Colonic mucosa (tissue), 4 donors: ENCODE measurements around the gene MTMR2. TPM values are rescaled to one million over a fixed set of nuclear protein-coding genes. Genes with fewer than 3 reads are reported as not detected.
A peak's percentile ranks its signal among the peaks of the same experiment; 100 is the strongest.

ENCODE experiments used
- DNase-seq: peaks from one replicate; pipeline ENCODE4 v3.0.0-alpha.2; 2020
- H3K27ac ChIP-seq: fragments of 200-600 bp; one replicate; pipeline ENCODE4 v1.8.0; 2021
- H3K27me3 ChIP-seq: fragments of 200-600 bp; one replicate; pipeline ENCODE4 v1.8.0; 2021
- H3K36me3 ChIP-seq: fragments of 200-600 bp; one replicate; pipeline ENCODE4 v1.8.0; 2021
- H3K4me1 ChIP-seq: fragments of 200-600 bp; one replicate; pipeline ENCODE4 v1.8.0; 2021; ENCODE audit warnings: mild to moderate bottlenecking
- H3K4me3 ChIP-seq: fragments of 200-600 bp; one replicate; pipeline ENCODE4 v1.8.0; 2021
- H3K9ac ChIP-seq, 2 donors: one replicate each; pipeline ENCODE4 v1.7.0; 2013; ENCODE audit warnings: control low read depth in 2 of 2, low read depth in 2 of 2, low read length in 2 of 2
- H3K9me3 ChIP-seq: fragments of 200-600 bp; one replicate; pipeline ENCODE4 v1.8.0; 2021
- CTCF ChIP-seq: fragments of 200-600 bp; IDR thresholded peaks from one replicate; pipeline ENCODE4 v1.8.0; 2022; ENCODE audit warnings: antibody characterized with exemption, mild to moderate bottlenecking
- intact Hi-C: fragments of 100-400 bp; cut with DNase I; formaldehyde crosslinking; loops from one replicate; pipeline ENCODE4 v1.14.1; 2022
- total RNA-seq, 2 donors: library from RNA; stranded (reverse); fragmentation: NEBNext Ultra II Directional in 1 of 2; extraction: Animal tissue kit (Norgen Biotek cat#: 25700) in 1 of 2; gene quantifications; one replicate each; pipeline ENCODE4 v1.2.1, GENCODE V29; 2021
- donor health status: healthy.
- donor health status: DM: no; HTN: no; CAD: no.
- donor health status: DM: no; HTN: no; CAD: no.

The MTMR2 gene
- total RNA-seq, 2 donors from 2014 or later: 29.3 to 34.3 TPM

DNA sequence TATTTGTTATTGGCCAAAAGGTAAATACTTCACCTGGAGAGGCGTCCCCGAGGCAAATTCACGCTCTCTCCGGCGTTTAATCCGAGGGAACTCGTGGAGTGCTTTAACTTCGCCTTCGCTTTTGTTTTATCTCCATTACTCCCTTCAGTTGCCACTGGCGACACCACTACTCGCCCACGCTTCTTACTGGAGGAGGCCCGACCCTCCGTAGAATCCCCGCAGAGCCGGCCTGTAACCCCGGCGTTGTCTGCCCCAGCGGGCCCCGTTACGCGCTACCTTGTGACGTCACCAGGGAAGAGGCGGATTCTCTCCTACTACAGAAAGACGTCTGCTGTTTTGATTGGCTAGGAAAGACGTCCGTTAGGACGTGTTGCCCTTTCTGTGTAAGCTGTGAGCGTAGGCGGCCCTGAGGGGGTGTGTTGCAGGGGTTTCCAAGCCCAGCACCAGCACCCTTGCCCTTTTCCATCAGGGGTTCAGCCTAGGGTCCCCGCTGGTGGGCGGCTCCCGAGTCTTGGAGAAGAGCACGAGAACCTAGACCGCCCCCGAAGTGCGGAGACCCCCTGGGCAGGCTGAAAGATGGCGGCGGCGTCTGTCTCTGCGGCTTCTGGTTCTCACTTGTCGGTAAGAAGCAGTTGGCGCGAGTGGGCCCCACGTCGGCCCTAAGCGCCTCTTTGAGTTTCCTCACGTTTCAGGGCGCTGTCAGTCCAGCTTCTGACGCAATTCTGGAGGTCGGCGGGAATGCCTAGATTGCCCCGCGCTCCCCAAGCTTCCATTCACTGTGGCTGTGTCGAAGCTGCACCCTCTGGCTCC lies 133.6 kb downstream of the MTMR2 start, which contains the start of gene CEP57:
TSS of gene CEP57 (plus strand) at position 376 of the 810 bp plus-strand sequence. CDS start at position 577, 201 bp downstream.
- peak within 1 kb of the TSS; percentile 91 for H3K4me3 ChIP-seq
- no peaks in the 10 kb centered on the region for H3K9me3 ChIP-seq
- no peaks in the 10 kb centered on the region for H3K36me3 ChIP-seq
- no peak for TF ChIP-seq CTCF
- intact Hi-C loops: no loop called here
- H3K4me1 ChIP-seq: no peaks in the 10 kb centered on the region
- H3K9ac ChIP-seq: peak within 1 kb of the TSS; percentile 84 to 86
- no peaks in the 10 kb centered on the region for H3K27me3 ChIP-seq
- H3K27ac ChIP-seq: peak within 1 kb of the TSS; percentile 96
- peak; percentile 98 for DNase-seq

GRCh38 chr11:95789506-95790122 lies 134.3 kb downstream of the MTMR2 start, which contains the start of gene FAM76B:
Gene FAM76B (minus strand): TSS chr11:95789782. CDS start chr11:95789478, 304 bp downstream.
- DNase-seq: peak; percentile 97
- intact Hi-C loops: loop anchor here (10.0 kb wide), 1 partner anchor 815 kb away; the partner anchor contains the start of genes CWC15 and KDM4D
- Histone ChIP-seq H3K4me3 (peak within 1 kb of the TSS; percentile 91), H3K9ac (peak within 1 kb of the TSS; percentile 84 to 86), H3K27ac (peak within 1 kb of the TSS; percentile 96), H3K36me3 (no peaks in the 10 kb centered on the region), H3K9me3 (no peaks in the 10 kb centered on the region), H3K27me3 (no peaks in the 10 kb centered on the region), H3K4me1 (no peaks in the 10 kb centered on the region)
- no peak for TF ChIP-seq CTCF

DNA sequence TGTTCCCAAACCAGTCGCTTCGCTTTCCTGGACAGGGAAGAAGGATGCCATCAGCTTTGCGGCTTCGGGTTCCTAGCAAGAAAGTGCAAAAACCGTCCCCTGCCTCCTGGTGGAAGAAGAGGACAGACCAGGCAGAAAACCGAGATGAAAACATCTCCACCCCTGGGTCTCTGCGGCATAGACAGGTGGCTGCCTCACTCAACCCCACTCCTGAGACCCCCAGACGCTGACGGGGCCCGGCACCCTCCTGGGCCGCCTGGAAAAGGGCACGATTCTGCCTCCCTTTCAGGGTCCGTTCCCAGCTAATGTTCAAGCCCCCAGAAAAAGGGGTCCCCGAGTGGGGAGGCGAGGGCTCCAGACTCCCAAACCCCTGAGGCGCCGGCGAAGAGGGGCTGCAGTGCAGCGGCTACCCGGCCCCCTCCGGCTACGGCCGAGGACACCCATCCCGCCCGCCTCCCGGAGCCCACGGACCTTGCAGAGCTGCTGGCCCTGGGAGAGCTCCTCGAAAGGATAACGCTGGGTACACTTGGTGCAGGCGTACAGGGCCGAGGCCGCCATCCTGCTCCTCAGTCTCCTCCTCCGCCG lies 134.9 kb downstream of the MTMR2 start:
- Histone ChIP-seq H3K9me3 (no peaks in the 10 kb centered on the region), H3K4me3 (peak overlapping the region; percentile 91), H3K27ac (peak overlapping the region; percentile 96), H3K9ac (peak overlapping the region; percentile 79 to 86), H3K36me3 (no peaks in the 10 kb centered on the region), H3K4me1 (no peaks in the 10 kb centered on the region), H3K27me3 (no peaks in the 10 kb centered on the region)
- intact Hi-C loops: loop anchor here (10.0 kb wide), 1 partner anchor 814 kb away; the partner anchor contains the start of genes CWC15 and KDM4D
- TF ChIP-seq CTCF: no peak
- DNase-seq: no peak

Other genes starting within 250 kb of the MTMR2 start
- gene FAM76B, start 134.3 kb downstream of the MTMR2 start, total RNA-seq: 10 to 100 TPM; 17.5 to 22.1 TPM
- 10 to 100 TPM; 39.9 to 47.3 TPM for gene CEP57, start 133.6 kb downstream of the MTMR2 start, total RNA-seq